Thyroid gland (tissue), 4 donors: ENCODE data around the gene ARSA.

Experiments used
- POLR2A ChIP-seq, 2 donors: fragments of 450-650 bp; IDR thresholded peaks; one replicate each; pipeline ENCODE4 v1.6.1; 2017; ENCODE audit warnings: antibody characterized with exemption in 2 of 2, mild to moderate bottlenecking in 2 of 2, moderate library complexity in 1 of 2
- TF ChIP-seq, protein P1 (sequence below), 6 experiments: fragments of 200-600 bp in 3 of 6; fragments of 450-650 bp in 3 of 6; sonication (generic) in 3 of 6; IDR thresholded peaks; one replicate each; pipeline ENCODE4 v1.5.1; 2016 to 2019; ENCODE audit warnings: antibody characterized with exemption in 6 of 6, mild to moderate bottlenecking in 2 of 6, inconsistent platforms in 1 of 6, moderate library complexity in 1 of 6

DNA sequence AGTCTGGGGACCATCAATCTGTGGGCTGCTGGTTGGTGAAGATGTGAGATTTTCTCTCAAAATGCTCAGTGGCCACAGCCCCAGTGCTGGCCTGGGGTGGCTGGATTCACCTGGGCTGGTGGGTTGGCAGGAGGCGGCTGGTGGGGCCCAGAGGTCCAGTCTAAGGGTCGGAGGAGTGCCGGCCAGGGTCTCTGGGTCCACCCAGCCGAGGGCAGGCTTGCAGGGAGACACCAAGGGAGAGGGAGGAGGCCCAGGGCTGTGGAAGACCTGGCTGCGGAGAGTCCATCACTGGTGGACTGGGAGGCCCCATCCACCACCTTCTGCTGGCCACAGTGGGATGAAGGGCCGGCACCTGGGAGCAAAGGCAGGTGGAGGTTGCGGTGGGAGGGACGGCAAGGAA is 44.1 kb upstream of the ARSA start:
- TF ChIP-seq, protein P1, sequence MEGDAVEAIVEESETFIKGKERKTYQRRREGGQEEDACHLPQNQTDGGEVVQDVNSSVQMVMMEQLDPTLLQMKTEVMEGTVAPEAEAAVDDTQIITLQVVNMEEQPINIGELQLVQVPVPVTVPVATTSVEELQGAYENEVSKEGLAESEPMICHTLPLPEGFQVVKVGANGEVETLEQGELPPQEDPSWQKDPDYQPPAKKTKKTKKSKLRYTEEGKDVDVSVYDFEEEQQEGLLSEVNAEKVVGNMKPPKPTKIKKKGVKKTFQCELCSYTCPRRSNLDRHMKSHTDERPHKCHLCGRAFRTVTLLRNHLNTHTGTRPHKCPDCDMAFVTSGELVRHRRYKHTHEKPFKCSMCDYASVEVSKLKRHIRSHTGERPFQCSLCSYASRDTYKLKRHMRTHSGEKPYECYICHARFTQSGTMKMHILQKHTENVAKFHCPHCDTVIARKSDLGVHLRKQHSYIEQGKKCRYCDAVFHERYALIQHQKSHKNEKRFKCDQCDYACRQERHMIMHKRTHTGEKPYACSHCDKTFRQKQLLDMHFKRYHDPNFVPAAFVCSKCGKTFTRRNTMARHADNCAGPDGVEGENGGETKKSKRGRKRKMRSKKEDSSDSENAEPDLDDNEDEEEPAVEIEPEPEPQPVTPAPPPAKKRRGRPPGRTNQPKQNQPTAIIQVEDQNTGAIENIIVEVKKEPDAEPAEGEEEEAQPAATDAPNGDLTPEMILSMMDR (IDR thresholded peaks at IDR 0.05): no peak
- TF ChIP-seq POLR2A (IDR thresholded peaks at IDR 0.05): no peak
